UCSD-AML1 (cell line): ENCODE data around the gene TTC17.
"Not testable (repeated sequence)": the region's sequence is repeated elsewhere in the genome, so short reads cannot be mapped to it uniquely, and the experiment has no call there.

Experiments used
- DNase-seq: peaks from one replicate; lab custom pipeline; 2025; ENCODE audit not compliant: unreplicated experiment; lab: John Stamatoyannopoulos, UW

The TTC17 gene

DNA sequence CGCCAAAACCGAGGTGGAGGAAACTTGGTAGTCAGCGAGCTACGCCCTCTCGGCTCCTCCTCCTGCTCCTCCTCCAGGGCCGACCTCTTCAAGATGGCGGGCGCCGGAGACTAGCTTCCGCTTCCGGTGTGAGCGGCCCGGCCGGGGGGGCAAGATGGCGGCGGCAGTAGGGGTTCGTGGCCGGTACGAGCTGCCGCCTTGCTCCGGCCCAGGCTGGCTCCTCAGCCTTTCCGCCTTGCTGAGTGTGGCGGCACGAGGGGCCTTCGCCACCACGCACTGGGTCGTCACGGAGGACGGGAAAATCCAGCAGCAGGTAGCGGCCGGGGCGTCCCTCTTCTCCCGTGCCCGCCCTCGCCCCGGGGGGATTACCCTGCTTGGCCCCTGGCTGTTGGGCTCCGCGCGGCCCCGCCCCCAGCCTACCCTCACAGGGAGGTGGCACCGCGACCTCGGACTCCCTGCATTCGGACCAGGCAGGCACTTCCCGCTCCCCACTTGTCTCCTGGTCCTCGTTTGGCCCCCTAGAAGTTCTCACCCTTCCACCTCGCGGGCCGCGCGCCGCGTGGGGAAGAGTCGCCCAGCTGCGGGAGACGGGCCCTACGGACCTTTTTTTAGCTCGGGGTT is at the start of gene TTC17:
TTC17 (plus strand) TSS at position 120 of the 621 bp plus-strand sequence; CDS start at position 155, 35 bp downstream.
- DNase-seq = peak; percentile 94

- peak; percentile 95 for DNase-seq
Observed at GRCh38 chr11:43311791-43312607, 46.7 kb upstream of the TTC17 start, which contains the start of gene API5. API5 (plus strand) TSS chr11:43311996; CDS start chr11:43312128, 132 bp downstream.

- no peak for DNase-seq
Observed at GRCh38 chr11:43315966-43316365, 42.8 kb upstream of the TTC17 start.

GRCh38 chr11:43316451-43316850 is 42.3 kb upstream of the TTC17 start:
- no peak for DNase-seq

DNA sequence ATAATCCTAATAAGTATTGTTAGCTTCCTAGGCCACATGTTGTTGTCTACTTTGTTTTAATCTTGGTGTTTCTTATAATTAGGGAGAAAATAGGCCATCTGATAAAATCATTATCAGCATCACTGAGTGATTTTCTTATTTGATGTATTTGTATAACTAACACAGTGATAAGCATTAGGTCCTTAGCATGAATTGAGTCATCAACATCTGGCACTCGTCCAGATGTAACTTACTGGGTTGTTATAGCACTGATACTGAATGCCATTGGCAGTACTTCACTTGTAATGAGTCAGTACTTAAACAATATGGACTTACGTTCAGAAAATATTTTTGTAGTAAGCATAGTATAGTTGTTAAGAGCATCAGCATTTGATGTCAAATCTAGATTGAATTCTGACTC is 30.7 kb upstream of the TTC17 start:
- no peak for DNase-seq

DNA sequence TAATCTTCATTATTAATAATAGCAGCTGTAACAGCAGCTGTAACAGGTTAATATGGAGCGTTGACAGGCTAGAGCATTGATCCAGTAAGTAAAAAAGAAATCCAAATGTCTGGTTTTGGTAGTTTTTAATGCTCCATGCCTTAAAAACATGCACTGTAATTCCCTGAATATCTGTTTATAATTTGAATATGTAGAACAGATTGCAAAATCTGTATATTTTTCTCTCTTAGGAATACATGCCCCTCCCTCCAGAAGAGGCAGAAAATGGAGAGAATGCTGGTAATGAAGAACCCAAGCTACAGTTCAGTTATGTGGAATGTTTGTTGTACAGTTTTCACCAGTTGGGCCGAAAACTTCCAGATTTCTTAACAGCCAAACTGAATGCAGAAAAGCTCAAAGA is 30.2 kb upstream of the TTC17 start:
- DNase-seq = no peak

DNA sequence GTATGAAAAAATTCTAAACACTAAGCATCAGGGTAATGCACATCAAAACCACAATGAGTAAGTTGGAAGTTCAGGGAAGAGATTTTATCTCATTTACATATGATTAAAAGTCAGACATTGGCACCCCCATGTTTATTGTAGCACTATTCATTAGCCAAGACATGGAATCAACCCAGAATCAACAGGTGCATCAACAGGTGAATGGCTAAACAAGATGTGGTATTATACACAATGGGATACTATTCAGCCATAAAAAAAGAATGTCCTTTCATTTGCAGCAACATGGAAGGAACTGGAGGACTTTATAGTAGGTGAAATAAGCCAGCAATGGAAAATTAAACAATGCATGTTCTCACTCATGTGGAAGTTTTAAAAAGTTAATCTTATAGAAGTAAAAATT is 17.6 kb upstream of the TTC17 start:
- DNase-seq = no peak

- DNase-seq = not testable (repeated sequence)
Observed at GRCh38 chr11:43351426-43351825, 7.3 kb upstream of the TTC17 start.

GRCh38 chr11:43354311-43354710 is 4.4 kb upstream of the TTC17 start:
- no peak for DNase-seq

DNA sequence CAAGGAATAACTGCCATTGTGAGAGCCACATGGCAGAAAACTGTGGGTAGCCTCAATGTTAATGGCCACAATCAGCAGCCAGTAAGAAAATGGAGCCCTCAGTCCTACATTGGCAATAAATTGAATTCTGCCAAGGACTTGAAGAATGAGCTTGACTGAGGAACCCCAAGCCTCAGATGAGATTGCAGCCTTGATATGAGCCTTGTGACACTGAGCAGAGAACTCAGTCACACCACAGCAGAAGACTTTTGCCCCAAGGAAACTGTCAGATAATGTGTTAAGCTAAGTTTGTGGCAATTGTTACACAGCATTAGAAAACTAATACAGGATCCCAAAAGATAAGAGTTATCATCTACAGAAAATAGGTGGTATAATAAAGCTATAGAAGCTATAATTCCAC is 2.4 kb upstream of the TTC17 start:
- no peak for DNase-seq

DNA sequence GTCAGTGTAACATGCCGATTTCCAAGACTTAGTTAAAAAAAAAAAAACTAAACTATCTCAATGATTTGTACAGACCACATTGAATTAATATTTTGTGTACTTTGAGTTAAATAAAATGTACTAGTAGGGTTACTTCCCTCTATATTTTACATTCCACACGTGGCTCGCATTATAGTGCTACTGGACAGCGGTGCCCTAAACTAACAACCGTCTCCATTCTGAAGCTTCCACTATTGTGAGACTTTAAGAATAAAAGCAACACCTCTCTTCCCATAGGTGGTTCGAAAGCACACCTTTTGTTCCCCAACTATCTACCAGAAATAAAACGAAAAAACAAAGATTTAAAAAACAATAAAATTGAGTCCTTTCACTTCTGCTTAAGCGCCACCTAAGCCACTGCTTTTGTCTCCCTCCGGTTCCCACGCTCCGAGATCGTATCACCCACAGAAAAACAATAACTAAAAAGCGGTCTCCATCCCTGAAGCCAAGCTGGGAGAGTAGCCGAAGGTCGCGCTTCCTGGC is 380 bp upstream of the TTC17 start:
- DNase-seq = no peak

DNA sequence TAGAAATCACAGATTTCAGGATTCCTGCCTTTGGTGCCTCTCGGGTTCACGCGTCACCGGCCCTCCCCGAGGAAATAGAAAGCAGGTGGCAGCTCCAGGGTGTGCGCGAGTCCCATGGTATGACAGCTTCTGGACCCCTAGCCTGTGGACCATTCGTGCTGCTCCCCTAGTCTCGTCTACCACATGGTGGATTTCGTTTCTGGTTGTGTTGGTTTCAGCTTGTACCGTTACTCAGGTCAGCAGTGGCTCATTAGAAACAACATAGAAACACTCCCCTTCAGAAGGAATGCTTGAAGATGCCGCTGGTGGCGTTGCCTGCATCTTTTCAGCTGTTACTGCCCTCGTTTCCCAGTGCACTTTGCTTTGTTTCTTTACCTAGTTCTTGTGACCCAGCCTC is 700 bp downstream of the TTC17 start:
- DNase-seq = peak; percentile 58

- no peak for DNase-seq
Observed at GRCh38 chr11:43360361-43361032, 1.8 kb downstream of the TTC17 start.

DNA sequence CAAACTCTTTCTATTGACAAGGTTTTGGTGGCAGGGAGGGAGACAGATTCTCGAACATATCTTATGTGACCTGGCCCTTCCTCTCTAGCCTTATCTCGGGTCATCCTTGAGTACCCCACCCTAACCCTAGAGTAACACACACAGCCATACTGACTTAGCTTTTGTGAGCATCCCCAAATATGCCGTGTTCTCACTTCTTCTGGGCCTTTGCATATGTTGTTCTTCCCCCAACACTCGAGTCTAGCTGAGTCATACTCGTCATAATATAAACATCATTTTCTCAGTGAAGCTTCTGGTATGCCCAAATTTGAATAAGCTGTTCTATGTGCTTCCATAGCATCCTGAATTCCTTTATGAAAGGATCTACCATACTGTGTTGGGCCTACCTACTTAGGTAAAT is 8.0 kb downstream of the TTC17 start:
- no peak for DNase-seq

- DNase-seq = no peak
Observed at GRCh38 chr11:43367382-43368178, 8.9 kb downstream of the TTC17 start.

- no peak for DNase-seq
Observed at GRCh38 chr11:43376065-43376464, 17.3 kb downstream of the TTC17 start.

DNA sequence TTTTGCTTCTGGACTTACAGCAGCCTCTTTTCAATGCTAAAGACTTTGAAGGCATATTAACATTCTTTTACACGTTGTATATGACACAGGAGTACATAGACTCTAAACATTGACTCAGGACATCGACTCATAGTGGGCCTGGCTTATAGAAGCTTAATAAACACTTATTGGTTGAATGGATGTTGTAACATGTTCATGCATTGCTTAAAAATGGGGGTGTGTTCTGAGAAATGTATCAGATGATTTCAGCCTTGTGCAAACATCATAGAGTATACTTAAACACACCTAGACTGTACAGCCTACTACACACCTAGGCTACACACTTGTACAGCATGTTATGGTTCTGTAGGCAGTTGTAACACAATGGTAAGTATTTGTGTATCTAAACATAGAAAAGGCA is 17.9 kb downstream of the TTC17 start:
- no peak for DNase-seq

GRCh38 chr11:43377389-43377788 is 18.7 kb downstream of the TTC17 start:
- DNase-seq = no peak

GRCh38 chr11:43378897-43379296 is 20.2 kb downstream of the TTC17 start:
- no peak for DNase-seq

- DNase-seq = no peak
Observed at GRCh38 chr11:43381802-43382201, 23.1 kb downstream of the TTC17 start.

- no peak for DNase-seq
Observed at GRCh38 chr11:43382614-43383013, 23.9 kb downstream of the TTC17 start.
